Tongue (tissue), 2 donors: ENCODE measurements around the gene CST9L. TPM values are rescaled to one million over a fixed set of nuclear protein-coding genes. Genes with fewer than 3 reads are reported as not detected.
"Not testable (repeated sequence)": the region's sequence is repeated elsewhere in the genome, so short reads cannot be mapped to it uniquely, and the experiment has no call there.

Source experiments
- DNase-seq: peaks from one replicate; pipeline ENCODE4 v3.0.0-alpha.2; 2015
- total RNA-seq: library from RNA; depleted of rRNA; stranded (reverse); fragments of >200 nt; gene quantifications from one replicate; pipeline ENCODE4 v1.2.3, GENCODE V29; 2014

The CST9L gene
- total RNA-seq, 1 donor from 2014 or later = not detected

DNA sequence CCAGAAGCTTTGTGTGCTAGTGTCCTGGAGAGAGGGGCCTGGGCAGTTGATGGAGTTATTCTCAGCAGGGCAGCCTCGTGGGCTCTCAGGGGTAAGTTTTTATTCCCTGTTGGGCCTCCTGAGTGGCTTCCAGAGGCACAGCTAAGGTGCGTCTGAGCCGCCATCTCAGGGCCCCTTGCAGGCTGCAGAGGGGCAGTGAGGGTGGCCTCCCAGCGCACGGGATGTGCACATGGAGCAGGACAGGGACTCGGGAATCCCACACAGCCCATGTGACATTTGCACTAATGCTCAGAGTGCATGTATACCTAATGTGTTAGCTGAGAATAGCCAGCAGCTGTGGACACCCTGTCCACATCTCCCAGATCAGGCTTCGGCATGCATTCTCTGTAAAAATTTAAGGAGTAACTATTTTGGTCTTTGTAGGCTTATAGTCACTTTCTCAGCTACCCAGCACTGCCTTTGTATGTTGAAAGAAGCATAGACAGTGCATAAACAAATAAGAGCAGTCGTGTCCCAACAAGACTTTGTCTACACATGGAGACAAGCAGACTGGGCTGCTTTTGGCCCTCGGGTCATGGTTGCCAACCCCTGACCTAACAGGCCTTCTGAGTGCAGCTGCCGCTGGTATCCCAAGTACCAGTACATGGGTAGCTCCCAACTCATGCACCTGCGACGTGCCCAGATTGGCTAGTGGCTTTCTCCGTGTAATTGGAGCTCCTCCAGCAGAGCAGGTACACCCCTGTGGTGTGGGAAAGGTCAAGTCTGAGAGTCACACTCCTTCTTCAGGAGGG lies 18.6 kb upstream of the CST9L start:
- no peak for DNase-seq

DNA sequence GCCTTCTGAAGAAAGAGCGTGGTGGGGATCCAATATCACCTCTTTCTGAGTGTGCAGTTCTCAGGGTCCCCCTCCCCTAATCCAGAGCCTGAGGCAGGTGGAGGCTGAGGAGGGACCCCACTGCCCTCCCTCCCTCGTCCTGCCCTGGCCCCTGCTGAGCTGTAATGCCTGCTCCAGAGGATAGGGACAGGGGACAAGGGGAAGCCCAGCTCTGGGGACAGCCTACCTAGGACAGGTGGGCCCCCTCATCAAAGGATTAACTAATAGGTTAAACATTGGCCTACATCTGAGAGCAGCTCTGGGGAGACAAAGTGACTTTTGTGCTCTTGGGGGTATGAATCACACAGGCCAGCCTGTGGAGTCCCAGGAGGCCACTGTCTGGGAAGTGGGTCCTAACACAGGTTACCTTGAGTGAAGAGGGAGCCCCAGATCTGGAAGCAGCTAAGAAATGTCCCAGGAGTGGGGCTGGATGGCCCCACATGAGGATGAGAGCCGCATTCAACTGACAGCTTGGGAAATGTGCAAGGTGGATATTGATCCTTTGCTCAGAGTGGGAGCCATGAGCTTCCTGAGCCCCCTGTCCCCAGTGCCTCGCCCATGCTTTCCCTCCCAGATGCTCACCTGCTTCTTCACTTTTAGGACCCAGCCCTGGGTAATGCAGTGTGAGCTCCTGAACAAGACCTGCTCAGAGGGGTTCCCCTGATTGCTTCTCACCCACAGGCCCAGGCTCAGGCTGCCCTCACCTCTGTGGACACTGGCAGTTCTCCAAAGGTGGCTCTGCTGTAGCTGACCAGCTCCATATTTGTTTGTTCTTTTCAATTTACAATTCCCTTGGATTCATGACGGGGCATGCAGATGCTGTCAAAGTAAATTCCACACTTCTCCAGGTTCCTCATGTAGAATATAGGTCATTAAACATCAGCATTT lies 17.8 kb upstream of the CST9L start:
- no peak for DNase-seq

DNA sequence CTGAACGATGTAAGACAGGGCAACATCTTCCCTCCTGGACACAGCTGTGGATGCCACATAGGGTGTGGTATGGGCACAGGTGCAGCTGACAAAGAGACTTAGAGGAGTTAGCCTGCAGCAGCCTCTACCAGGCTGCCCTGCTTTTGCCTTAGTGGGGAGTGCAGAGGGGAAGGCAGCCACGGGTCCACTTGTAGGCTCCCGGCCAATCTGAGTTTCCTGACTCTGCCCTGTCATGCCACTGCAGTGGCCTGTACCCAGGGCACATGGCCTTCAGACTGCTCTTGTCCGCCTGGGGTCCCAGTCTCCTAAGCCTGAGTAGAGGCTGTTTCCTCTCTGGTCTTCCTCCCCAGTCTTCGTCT lies 17.1 kb upstream of the CST9L start:
- no peak for DNase-seq

DNA sequence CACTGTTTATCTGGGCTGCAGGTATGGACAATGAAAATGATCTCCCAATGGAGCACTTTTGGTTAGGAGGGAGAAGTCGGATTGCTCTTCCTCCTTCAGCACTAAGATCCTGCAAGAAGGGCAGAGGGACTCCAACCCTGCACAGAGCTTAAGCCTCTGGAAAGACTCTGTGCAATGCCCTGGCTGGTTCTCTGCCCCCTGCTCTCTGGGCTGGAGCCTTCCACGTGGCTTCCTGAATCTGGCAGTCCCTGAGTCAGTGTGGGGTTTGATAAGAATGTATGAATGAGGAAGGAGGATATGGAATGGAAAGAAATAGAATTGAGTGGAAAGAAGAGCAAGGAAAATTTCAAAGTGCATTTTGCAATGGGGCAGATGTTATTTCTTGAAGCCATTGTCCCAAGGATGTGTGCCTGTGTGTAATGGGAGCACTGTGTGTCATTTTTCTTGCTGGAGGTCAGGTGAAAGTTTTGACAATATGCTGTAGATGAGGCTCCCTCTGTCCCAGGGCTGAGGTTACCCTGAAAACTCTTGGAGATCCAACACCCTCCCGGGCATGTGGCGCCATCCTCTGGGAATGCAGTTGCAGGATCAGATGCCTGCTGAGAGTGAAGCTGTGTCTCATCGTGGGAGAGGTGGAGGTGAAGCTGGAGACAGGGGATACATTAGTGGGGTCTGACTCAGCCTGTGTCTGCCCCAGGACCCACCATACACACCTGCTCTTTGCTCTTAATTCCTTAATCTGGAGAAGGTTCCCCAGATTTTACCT lies 16.3 kb upstream of the CST9L start:
- no peak for DNase-seq

DNA sequence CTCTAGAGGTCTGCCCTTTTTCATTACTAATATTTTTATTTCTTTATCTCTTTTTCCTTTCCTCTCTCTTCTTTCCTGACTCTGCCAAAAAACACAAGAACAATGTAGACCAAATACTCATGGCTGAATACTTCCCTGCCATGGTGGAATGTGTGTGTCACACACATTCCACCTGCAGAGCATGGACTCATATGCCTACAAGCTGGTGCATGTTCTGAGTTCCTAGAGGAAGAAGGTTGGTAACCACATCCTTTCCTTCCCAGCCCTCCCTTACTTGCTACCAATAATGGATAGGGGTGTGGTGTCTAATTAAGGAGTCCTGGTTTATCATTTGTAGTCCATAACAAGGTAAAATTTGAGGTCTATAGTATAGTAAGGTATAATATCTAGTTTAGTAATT lies 15.2 kb upstream of the CST9L start:
- no peak for DNase-seq

DNA sequence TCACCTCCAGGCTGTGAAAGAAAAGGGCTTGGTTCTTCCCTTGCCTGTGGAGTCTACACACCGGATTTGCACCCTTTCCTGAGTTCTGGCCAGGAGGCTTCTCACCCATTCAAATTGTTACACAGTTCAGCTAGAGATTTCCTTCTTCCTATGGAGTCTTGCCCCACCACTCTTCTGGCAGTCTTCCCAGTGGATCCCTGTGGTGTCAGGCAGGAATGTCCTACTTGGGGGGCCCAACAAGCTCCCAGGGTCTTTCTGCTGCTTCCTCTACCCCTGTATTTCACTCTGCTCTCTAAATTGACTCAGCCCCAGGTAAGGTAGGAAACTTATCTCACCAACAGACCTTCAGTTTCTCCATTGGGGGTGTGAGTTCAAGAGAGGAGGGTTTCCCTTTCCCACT lies 14.0 kb upstream of the CST9L start:
- no peak for DNase-seq

DNA sequence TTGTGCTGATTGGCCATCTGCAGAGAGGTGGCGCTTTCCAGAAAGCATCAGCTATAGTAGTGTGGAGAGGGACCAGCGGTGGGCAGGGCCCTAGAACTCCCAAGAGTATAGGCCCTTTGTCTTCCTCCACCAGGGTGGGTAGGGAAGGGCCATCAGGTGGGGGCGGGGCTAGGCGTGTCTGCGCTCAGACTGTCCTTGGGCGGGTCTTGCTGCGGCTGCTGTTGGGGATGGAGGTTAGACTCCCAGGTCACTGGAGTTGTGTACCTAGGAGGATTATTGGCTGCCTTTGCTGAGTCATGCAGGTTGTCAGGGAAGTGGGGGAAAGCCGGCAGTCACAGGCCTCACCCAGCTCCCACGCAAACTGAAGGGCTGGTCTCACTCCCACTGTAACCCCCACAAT lies 13.5 kb upstream of the CST9L start:
- DNase-seq = not testable (repeated sequence)

DNA sequence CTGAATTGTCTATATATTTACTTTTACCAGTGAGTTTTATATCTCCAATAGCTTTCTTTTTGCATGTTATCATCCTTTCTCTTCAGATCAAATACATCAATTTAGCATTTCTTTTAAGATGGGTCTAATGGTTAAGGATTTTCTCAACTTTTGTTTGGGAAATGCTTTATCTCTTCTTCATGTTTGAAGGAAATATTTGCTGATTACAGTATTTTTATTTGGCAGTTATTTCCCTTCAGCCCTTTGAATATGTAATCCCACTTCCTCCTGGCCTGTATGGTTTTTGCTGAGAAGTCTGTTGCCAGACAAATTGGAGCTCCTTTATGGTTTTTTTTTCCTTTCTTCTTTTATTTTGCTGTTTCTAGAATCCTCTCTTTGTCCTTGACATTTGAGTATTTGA lies 6.7 kb upstream of the CST9L start:
- no peak for DNase-seq

DNA sequence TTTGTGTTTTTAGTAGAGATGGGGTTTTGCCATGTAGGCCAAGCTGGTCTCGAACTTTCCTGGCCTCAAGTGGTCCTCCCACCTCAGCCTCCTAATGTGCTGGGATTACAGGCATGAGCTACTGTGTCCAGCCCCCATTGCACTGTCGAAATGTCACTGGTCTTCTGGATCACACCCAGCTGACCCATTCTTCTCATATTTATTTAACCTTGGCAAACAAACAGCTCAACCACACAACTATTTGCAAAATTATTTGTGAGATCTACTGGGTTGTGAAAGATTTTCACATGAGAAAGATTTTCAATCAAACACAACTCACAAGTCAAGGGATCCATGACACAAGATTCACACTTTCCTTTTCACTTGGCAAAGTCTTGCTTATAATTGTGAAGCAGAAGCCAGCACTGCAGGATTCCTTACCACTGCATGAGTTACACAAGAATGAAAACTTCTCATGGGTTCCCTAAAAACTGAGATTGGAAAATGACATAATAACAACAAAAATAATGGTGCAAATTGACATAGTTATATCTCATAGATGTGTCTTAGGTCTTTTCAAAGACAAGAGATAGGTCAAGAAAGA lies 2.0 kb upstream of the CST9L start:
- no peak for DNase-seq

DNA sequence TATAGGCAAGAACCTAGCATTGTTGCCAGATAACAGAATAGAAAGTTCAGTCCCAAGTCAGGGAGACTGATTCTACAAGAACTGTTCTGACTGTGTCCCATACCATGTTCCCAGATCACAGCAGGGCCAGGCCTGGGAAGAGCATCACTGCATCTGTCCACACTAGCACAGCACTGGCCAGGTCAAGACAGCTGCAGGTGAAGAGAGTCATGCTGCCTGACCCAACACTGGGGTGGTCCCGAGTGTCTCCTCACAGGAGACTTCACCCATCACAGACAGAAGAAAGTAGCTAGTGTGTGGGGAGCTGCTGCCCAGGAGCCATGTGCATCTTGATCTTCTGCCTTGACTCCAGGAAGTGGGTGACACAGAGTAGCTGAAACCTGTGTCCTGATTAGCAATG lies 1.3 kb upstream of the CST9L start:
- no peak for DNase-seq

DNA sequence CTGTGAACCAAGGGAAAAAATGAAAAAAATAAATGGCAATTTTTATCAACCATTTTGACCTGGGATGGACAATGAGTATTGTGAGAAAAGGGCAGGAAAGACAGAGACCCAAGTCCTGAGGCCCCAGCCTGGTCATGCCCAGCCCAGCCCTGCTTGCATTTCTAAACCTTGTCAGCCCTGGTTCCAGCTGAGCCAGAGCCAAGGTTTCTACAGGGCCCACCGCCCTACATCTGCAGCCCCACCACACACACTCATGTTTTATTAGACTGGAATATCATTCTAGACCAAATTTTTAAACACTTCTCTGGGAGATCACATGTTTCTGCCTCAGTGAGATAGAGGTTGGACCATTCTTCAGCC lies 667 bp upstream of the CST9L start:
- DNase-seq = no peak

DNA sequence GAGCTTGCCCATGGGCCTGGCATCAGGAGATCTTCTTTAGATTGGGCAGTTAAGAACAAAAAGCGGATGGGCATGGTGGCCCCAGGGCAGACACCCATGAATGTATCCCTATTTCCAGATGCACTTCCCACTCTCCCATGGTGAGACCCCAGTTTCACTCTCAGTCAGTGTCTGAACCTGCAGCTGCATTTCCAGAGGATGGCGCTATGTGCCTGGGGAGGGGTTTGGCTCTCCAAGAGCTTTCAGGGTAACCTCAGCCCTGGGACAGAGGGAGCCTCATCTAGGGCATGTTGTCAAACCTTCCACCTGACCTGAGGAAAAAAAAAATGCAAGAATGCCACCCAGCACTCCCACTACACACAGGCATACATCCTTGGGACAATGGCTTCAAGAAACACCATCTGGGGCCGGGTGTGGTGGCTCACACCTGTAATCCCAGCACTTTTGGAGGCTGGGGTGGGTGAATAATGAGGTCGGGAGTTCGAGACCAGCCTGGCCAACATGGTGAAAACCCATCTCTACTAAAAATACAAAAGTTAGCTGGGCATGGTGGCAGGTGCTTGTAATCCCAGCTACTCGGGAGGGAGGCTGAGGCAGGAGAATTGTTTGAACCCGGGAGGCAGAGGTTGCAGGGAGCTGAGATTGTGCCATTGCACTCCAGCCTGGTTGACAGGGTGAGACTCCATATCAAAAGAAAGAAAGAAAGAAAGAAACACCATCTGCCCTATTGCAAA lies 1.9 kb downstream of the CST9L start:
- DNase-seq = no peak

DNA sequence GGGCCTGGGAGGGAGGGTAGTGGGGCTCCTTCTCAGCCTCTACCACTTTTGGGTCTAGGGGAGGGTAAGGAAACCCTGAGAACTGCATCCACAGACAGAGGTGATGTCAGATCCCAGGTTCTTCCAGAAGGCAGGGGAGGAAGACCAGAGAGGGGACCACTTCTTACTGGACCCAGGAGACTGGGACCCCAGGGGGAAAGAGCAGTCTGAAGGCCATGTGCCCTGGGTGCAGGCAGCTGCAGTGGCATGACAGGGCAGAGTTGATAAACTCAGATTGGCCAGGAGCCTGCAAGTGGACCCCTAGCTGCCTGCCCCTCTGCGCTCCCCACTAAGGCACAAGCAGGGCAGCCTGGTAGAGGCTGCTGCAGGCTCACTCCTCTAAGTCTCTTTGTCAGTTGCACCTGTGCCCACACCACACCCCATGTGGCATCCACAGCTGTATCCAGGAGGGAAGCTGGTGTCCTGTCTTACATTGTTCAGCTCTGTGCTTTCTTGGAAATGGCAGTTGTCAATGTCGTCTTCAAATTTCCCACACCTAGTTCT lies 2.7 kb downstream of the CST9L start:
- no peak for DNase-seq

DNA sequence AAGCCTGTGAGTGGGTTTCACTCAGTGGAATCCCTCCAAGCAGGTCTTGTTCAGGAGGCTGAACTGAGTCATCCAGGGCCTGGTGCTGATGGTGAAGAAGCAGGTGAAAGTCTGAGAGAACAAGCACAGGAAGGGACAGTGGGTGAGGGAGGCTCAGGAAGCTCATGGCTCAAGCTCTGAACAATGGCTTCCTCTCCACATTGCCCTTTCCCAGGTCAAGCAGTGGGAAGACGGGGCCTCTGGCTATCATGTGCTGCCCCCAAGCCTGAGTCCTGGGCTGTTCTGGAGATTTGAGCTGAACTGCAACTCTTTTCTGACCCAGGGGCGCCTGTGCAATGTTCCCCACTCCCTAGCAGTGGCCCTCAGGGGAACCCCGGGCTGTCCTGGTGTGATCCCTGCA lies 3.4 kb downstream of the CST9L start:
- DNase-seq = no peak

DNA sequence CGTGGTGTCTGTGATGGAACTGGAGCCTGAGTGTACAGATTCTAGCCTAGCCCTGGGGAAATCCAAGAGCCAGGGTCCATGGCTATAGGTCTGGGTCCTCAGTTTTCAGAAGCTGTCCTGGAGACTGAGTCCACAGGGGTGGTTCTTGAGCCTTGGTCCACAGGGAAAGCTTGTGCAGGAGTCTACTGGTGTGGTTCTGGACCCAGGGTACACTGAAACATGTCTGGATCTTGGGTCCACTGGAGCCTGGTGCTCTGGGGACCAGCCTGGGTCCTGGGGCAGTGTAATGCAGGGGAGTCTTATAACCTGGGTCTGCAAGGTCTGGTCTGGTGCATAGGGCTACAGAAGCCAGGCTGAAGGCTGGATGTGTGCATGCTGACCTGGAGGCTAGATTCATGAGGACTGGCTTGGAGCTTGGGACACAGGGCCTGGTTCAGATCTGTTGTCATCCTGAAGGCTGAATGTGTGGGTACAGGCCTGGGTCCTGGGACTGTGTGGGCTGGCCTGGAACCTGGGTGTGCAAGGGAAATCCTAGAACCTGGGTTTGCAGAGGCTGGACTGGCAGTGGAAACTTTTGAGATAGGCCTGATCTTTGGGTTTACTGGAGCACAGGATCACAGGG lies 5.5 kb downstream of the CST9L start:
- DNase-seq = no peak

DNA sequence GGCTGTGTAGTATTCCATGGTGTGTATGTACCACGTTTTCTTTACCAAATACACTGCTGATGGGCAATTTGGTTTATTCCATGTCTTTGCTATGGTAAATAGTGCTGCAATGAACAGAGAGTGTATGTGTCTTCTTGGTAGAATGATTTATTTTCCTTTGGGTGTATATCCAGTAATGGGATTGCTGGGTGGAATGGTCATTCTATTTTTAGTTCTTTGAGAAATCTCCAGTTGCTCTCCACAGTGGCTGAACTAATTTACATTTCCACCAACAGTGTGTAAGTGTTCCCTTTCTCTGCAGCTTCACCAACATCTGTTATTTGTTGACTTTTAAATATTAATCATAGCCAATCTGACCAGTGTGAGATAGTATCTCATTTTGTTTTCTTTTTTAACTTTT lies 13.9 kb downstream of the CST9L start:
- no peak for DNase-seq

DNA sequence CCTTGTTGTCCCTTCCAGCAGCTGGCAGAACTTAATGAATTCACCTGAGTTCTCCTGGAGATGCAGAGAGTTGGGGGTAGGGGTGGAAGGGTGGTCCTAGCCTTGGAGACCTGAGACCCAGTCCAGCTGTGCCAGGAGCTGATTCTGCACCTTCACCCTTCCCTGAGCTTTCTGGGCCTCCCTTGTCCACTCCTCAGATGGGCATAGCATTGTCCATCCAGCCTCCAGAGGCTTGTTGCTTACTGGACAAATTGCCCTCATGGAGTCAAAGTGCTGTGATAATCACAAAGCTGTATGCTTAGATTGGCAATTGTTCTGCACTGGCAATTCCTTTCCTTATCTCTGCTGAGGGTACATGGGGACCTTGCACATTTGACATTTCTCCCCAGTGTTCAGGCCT lies 16.5 kb downstream of the CST9L start:
- DNase-seq = no peak

DNA sequence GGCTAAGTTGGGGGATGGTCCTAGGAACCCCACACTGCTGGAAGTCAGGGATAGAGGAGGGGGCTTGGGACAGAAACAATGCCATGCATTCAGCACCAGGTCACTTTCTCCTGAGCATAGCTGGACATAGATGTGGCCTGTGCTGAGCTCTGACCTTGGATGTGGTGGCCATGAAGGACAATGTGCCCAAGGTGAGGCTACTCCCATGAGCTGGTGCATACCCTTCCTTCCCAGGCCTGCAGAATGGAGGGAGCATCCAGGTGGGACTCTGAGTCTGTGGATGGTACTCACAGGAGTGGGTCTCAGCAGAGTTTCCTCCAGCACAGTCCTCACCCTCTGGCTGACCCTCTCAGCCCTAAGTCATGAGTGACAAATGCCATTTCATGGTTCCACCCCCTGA lies 16.9 kb downstream of the CST9L start:
- DNase-seq = no peak

DNA sequence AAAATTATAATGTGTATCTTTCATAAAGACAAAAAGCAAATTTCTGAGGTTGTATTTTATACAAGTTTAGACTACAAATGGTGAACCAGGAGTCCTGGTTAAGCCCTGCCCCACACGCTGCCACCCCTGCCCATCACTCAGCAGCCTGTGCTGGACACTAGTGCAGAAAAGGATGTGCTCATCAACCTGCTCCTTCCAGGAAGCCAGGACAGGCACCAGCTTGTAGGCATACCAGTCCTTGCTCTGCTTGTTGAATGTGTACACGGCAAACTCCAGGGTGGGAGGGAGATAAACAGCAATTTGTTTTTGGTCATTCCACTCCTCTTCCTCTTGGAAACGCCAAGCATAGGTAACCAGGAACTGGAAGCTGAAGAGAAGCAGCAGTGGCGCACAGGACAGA lies 18.1 kb downstream of the CST9L start:
- DNase-seq = no peak

DNA sequence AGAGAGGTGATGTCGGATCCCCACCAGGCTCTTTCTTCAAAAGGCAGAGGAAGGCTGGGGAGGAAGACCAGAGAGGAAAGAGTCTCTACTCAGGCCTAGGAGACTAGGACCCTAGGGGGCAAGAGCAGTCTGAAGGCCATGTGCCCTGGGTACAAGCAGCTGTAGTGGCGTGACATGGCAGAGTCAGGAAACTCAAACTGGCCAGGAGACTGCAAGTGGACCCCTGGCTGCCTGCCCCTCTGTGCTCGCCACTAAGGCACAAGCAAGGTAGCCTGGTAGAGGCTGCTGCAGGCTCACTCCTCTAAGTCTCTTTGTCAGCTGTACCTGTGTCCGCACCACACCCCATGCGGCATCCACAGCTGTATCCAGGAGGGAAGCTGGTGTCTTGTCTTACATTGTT lies 19.9 kb downstream of the CST9L start:
- no peak for DNase-seq

DNA sequence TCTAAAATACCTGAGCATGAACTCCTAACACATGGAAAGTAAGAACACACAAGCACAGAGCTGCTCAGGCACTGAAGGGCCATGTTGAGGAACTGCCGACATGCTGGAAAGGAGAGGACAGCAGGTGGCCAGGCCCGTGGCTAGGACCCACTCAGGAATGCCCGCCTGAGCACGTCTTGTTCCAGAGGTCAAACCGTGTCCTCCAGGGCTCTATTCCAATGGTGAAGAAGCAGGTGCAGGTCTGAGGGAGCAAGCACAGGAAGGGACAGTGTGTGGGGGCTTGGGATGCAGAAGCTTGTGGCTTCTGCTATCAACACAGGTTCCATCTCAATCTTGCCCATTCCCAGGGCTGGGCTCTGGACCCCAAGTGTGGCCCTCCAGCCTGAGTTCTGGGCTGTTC lies 20.7 kb downstream of the CST9L start:
- DNase-seq = no peak
